Suppressor macrophage treated with lipopolysaccharide for 4 hours (primary cell): ENCODE results near the gene HOXD3.

ENCODE experiments used
- DNase-seq: peaks from one replicate; pipeline ENCODE4 v3.0.0-alpha.2; 2020

Gene HOXD3

GRCh38 chr2:176164611-176165369 is 7.7 kb downstream of the HOXD3 start:
- DNase-seq = no peak

- no peak for DNase-seq
Measured at GRCh38 chr2:176165370-176166050, 8.4 kb downstream of the HOXD3 start.

- DNase-seq = no peak
Measured at GRCh38 chr2:176166272-176166671, 9.2 kb downstream of the HOXD3 start.

- no peak for DNase-seq
Measured at GRCh38 chr2:176167398-176167797, 10.3 kb downstream of the HOXD3 start.

- no peak for DNase-seq
Measured at GRCh38 chr2:176169181-176169580, 12.1 kb downstream of the HOXD3 start.

GRCh38 chr2:176169711-176170110 is 12.6 kb downstream of the HOXD3 start:
- no peak for DNase-seq

- no peak for DNase-seq
Measured at GRCh38 chr2:176170602-176171305, 13.6 kb downstream of the HOXD3 start.

- DNase-seq = no peak
Measured at GRCh38 chr2:176171351-176172006, 14.4 kb downstream of the HOXD3 start.

GRCh38 chr2:176172007-176172894 is 15.1 kb downstream of the HOXD3 start:
- no peak for DNase-seq

- DNase-seq = no peak
Measured at GRCh38 chr2:176172895-176173566, 15.9 kb downstream of the HOXD3 start.

GRCh38 chr2:176173567-176174381 is 16.7 kb downstream of the HOXD3 start:
- no peak for DNase-seq

- DNase-seq = no peak
Measured at GRCh38 chr2:176174382-176174823, 17.3 kb downstream of the HOXD3 start.

GRCh38 chr2:176174824-176175708 is 18.0 kb downstream of the HOXD3 start:
- no peak for DNase-seq

GRCh38 chr2:176175709-176176607 is 18.9 kb downstream of the HOXD3 start:
- DNase-seq = no peak

GRCh38 chr2:176177580-176178037 is 20.5 kb downstream of the HOXD3 start:
- no peak for DNase-seq

- no peak for DNase-seq
Measured at GRCh38 chr2:176178038-176178756, 21.1 kb downstream of the HOXD3 start.

- no peak for DNase-seq
Measured at GRCh38 chr2:176178757-176179295, 21.7 kb downstream of the HOXD3 start.
